Panc1 (cell line): Measurements from ENCODE around the gene DUSP23. TPM values are rescaled to one million over a fixed set of nuclear protein-coding genes. Genes with fewer than 3 reads are reported as not detected.

ENCODE experiments used
- ATAC-seq: fragments of 200-7000 bp; cut with Tn5 transposase; 2 replicates; pipeline ENCODE4 v1.9.1; 2020; ENCODE audit warnings: mild to moderate bottlenecking, moderate library complexity
- BruUV-seq: library from RNA; stranded (reverse); fragments of 400-500 nt; replicated peaks from 2 replicates; lab custom pipeline; 2021; lab: Mats Ljungman, UMichigan
- CTCF ChIA-PET: fragments of 300-600 bp; sonication (Branson Sonifier 250); formaldehyde crosslinking; loops from one replicate; lab custom pipeline; 2022; ENCODE audit warnings: antibody characterized with exemption; lab: Charles Lee
- POLR2A ChIA-PET: fragments of 300-600 bp; sonication (Branson Sonifier 250); formaldehyde crosslinking; loops from one replicate; lab custom pipeline; 2022; ENCODE audit warnings: antibody characterized with exemption; lab: Charles Lee
- DNase-seq: peaks from one replicate; pipeline ENCODE4 v3.0.0-alpha.2; 2010; ENCODE audit warnings: low read depth, low spot score
- H3K27ac ChIP-seq: 2 replicates; pipeline ENCODE4 v1.5.1; 2011; ENCODE audit warnings: mild to moderate bottlenecking, low read length, inconsistent platforms
- H3K27me3 ChIP-seq: fragments of 200-500 bp; sonication (Bioruptor generic); 2 replicates; pipeline ENCODE4 v1.6.0; 2014; ENCODE audit warnings: low read length, inconsistent platforms; ENCODE audit not compliant: control insufficient read depth, insufficient read depth
- H3K36me3 ChIP-seq: fragments of 200-500 bp; sonication (Bioruptor generic); 2 replicates; pipeline ENCODE4 v1.5.1; 2014; ENCODE audit warnings: inconsistent platforms, mild to moderate bottlenecking, low read length, moderate library complexity; ENCODE audit not compliant: control insufficient read depth, insufficient read depth
- H3K4me1 ChIP-seq: 2 replicates; pipeline ENCODE4 v1.5.1; 2011; ENCODE audit warnings: inconsistent platforms, mild to moderate bottlenecking, low read length, moderate library complexity; ENCODE audit not compliant: control insufficient read depth, insufficient read depth
- H3K4me3 ChIP-seq, 2 experiments: 2 replicates each; pipeline ENCODE4 v1.5.1; 2011 to 2012; ENCODE audit warnings: low read depth in 2 of 2, low read length in 2 of 2, mild to moderate bottlenecking in 2 of 2, inconsistent platforms in 1 of 2, moderate library complexity in 1 of 2
- H3K9me3 ChIP-seq: fragments of 200-500 bp; sonication (Bioruptor generic); 2 replicates; pipeline ENCODE4 v1.5.1; 2014; ENCODE audit warnings: low read depth, mild to moderate bottlenecking, inconsistent platforms, low read length, moderate library complexity; ENCODE audit not compliant: control insufficient read depth, insufficient read depth
- CTCF ChIP-seq: fragments of 450-650 bp; IDR thresholded peaks from 2 replicates; pipeline ENCODE4 v1.5.1; 2017; ENCODE audit warnings: mild to moderate bottlenecking
- POLR2AphosphoS5 ChIP-seq: IDR thresholded peaks from 2 replicates; pipeline ENCODE4 v1.6.1; 2012; ENCODE audit warnings: mild to moderate bottlenecking, low read depth, low read length, moderate library complexity
- REST ChIP-seq, 2 experiments: IDR thresholded peaks; 2 replicates each; pipeline ENCODE4 v1.6.1; 2011 to 2012; ENCODE audit warnings: low read depth in 2 of 2, control low read depth in 1 of 2, low read length in 1 of 2, mild to moderate bottlenecking in 1 of 2, moderate library complexity in 1 of 2; ENCODE audit not compliant: insufficient read depth in 1 of 2
- SIN3A ChIP-seq: IDR thresholded peaks from 2 replicates; pipeline ENCODE4 v1.6.1; 2012; ENCODE audit warnings: low read depth, mild to moderate bottlenecking, low read length, moderate library complexity, borderline replicate concordance; ENCODE audit not compliant: insufficient read depth
- TCF7L2 ChIP-seq: IDR thresholded peaks from 2 replicates; pipeline ENCODE4 v1.6.1; 2011; ENCODE audit warnings: mild to moderate bottlenecking, low read depth, low read length, inconsistent platforms
- in situ Hi-C: cut with HindIII; loops from 2 replicates; pipeline ENCODE4 v1.10.0; 2016; ENCODE audit warnings: low sequenced_read_pairs, low pct_unique_long_range_greater_than_20kb
- intact Hi-C: fragments of 100-400 bp; cut with micrococcal nuclease; formaldehyde crosslinking; loops from one replicate; pipeline ENCODE4 v1.10.0; 2022; ENCODE audit not compliant: unreplicated experiment
- total RNA-seq: library from RNA; stranded (reverse); gene quantifications from one replicate; pipeline ENCODE4 v1.2.1, GENCODE V29; 2021; ENCODE audit not compliant: unreplicated experiment

Gene DUSP23
- total RNA-seq, 1 experiment from 2014 or later = 36.1 TPM

GRCh38 chr1:159804924-159805323 lies 24.2 kb downstream of the DUSP23 start:
- Histone ChIP-seq H3K27me3 (peaks cover 16% of the 10 kb centered on the region), H3K36me3 (no peaks in the 10 kb centered on the region), H3K4me3 (no peak overlapping the region), H3K27ac (no peak overlapping the region), H3K9me3 (no peaks in the 10 kb centered on the region), H3K4me1 (no peaks in the 10 kb centered on the region)
- TF ChIP-seq REST (IDR thresholded peaks at IDR 0.05; ENCODE audit: insufficient read depth in 1 of 2, low read depth in 2 of 2, low read length in 1 of 2) = no peak
- no peak for TF ChIP-seq POLR2AphosphoS5
- TF ChIP-seq CTCF = no peak
- no peak for TF ChIP-seq TCF7L2
- TF ChIP-seq SIN3A = no peak
- no TSS peak for BruUV-seq
- in situ Hi-C loops (no loop called here), intact Hi-C loops (no loop called here)
- ATAC-seq = no peak
- ChIA-PET POLR2A (no interaction called here), CTCF (interaction anchor here (0.6 kb wide), 1 partner anchor 9 kb away, joined by 3 read pairs; no protein-coding TSS in a partner anchor)
- no peak for DNase-seq

GRCh38 chr1:159815926-159816325 lies 35.2 kb downstream of the DUSP23 start:
- ATAC-seq (no peak), DNase-seq (no peak)
- H3K4me1 ChIP-seq = no peaks in the 10 kb centered on the region
- no peaks in the 10 kb centered on the region for H3K36me3 ChIP-seq
- peaks cover 5% of the 10 kb centered on the region for H3K27me3 ChIP-seq
- no TSS peak for BruUV-seq
- no peak overlapping the region for H3K27ac ChIP-seq
- TF ChIP-seq TCF7L2 (no peak), SIN3A (no peak), REST (IDR thresholded peaks at IDR 0.05; ENCODE audit: insufficient read depth in 1 of 2, low read depth in 2 of 2, low read length in 1 of 2) (no peak), POLR2AphosphoS5 (no peak), CTCF (no peak)
- no peak overlapping the region for H3K4me3 ChIP-seq
- H3K9me3 ChIP-seq = no peaks in the 10 kb centered on the region
- ChIA-PET POLR2A (no interaction called here), CTCF (no interaction called here)
- intact Hi-C loops = no loop called here
- in situ Hi-C loops = no loop called here
